Effector memory CD4-positive, alpha-beta T cell (primary cell): ENCODE data around the gene CD300LB.
"Not testable (repeated sequence)": the region's sequence is repeated elsewhere in the genome, so short reads cannot be mapped to it uniquely, and the experiment has no call there.

Experiments
- DNase-seq, 3 donors: peaks; one replicate each; pipeline ENCODE4 v3.0.0-alpha.2; 2020
- H3K27ac ChIP-seq: 2 replicates; pipeline ENCODE4 v1.7.0; 2013; ENCODE audit warnings: mild to moderate bottlenecking, low read length, moderate library complexity; ENCODE audit not compliant: insufficient read depth, poor library complexity, severe bottlenecking
- H3K27me3 ChIP-seq: replicated peaks from 2 replicates; pipeline ENCODE4 v1.7.0; 2013; ENCODE audit warnings: mild to moderate bottlenecking, low read length; ENCODE audit not compliant: insufficient read depth, control insufficient read depth, poor library complexity, severe bottlenecking
- H3K36me3 ChIP-seq: 2 replicates; pipeline ENCODE4 v1.7.0; 2013; ENCODE audit warnings: mild to moderate bottlenecking, low read length, moderate library complexity; ENCODE audit not compliant: control insufficient read depth, insufficient read depth
- H3K4me1 ChIP-seq: 2 replicates; pipeline ENCODE4 v1.7.0; 2013; ENCODE audit warnings: low read length, mild to moderate bottlenecking; ENCODE audit not compliant: control insufficient read depth, insufficient read depth, poor library complexity, severe bottlenecking
- H3K4me3 ChIP-seq: 2 replicates; pipeline ENCODE4 v1.7.0; 2013; ENCODE audit warnings: low read length, low read depth, mild to moderate bottlenecking; ENCODE audit not compliant: insufficient read depth, poor library complexity, severe bottlenecking
- H3K9me3 ChIP-seq: 2 replicates; pipeline ENCODE4 v1.7.0; 2013; ENCODE audit warnings: mild to moderate bottlenecking, low read length, moderate library complexity; ENCODE audit not compliant: control insufficient read depth
- total RNA-seq, 3 donors: gene quantifications; one replicate each; lab custom pipeline; 2026; lab: John Stamatoyannopoulos, UW

CD300LB gene
- total RNA-seq = 0 to 0.19 (median 0.17) reads per million in 3 donors

DNA sequence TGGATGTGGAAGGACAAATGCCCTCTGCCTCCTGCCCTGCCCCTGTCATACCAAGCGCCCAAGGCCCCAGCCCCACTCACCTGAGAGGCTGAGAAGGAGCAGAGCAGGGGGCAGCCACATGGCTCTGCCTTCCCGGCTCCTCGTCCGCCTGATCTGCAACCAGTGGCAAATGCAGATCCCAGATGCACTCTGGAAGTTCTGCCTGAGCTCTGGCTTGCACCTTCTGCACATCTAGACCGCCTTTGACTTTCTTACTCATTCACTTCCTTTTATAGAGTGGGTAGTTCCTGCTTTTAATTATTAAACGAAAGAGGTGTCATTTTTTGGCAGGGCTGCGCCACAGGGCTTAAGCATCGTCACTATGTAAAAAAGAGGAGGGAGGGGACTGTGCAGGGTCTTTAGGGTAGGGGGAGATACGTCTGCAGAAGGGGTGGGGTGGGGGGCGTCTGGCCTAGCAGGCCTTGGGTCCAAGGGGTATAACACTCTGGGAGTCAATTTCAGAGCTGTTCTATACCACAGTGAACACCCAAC, at the start of gene CD300LB:
Gene CD300LB (minus strand): TSS at position 245 of the 531 bp plus-strand sequence. CDS start 125 bp downstream, at position 120.
- no peaks in the 10 kb centered on the region for H3K4me1 ChIP-seq
- no peak for DNase-seq
- no peak within 1 kb of the TSS for H3K27ac ChIP-seq
- H3K36me3 ChIP-seq = no peaks in the 10 kb centered on the region
- H3K27me3 ChIP-seq = peaks cover 18% of the 10 kb centered on the region
- H3K4me3 ChIP-seq = no peak within 1 kb of the TSS
- no peaks in the 10 kb centered on the region for H3K9me3 ChIP-seq

DNA sequence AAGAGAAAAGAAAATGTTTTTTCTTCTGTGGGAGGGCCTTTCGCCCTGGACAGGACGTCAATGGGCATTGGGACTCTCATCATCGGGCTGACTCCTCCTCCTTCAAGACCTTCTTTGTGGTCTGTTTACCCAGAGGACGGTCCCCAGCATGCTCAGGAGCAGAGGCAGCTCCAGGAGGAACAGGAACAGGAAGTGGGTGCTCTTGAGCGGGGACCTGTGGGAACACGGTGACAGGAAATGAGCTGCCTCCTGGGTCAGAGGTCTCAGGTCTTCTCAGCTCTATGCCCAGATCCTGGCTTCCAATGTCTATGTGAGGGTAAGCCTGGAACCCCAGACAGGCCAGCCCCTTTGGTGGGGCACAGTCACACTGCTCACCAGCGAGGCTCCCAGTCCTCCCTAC, 48.6 kb upstream of the CD300LB start:
- H3K4me1 ChIP-seq = peaks cover 6% of the 10 kb centered on the region
- H3K27me3 ChIP-seq = no peaks in the 10 kb centered on the region
- no peaks in the 10 kb centered on the region for H3K36me3 ChIP-seq
- no peak for DNase-seq
- no peak overlapping the region for H3K27ac ChIP-seq
- H3K4me3 ChIP-seq = no peak overlapping the region
- H3K9me3 ChIP-seq = no peaks in the 10 kb centered on the region

DNA sequence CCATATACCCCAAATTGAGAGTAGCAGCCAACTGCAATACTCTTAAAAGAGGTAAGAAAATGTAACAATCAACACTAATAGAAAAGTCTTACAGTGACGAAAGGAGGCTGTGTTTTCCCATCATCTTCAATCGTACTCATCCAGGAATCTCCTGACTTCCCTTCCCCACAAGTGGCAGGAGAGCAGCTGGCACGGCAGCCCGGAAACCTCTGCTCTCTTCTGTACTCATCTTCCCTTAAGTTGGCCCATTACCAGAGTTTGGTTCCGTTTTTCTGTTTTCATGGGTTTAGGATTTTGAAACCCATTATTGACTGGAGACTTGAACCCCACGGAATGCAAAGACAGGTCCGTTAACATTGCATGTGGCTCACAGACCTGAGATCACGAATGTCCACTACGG, 47.7 kb upstream of the CD300LB start:
- Histone ChIP-seq H3K27me3 (no peaks in the 10 kb centered on the region), H3K36me3 (no peaks in the 10 kb centered on the region), H3K4me1 (peaks cover 6% of the 10 kb centered on the region), H3K4me3 (no peak overlapping the region), H3K27ac (no peak overlapping the region), H3K9me3 (no peaks in the 10 kb centered on the region)
- no peak for DNase-seq

DNA sequence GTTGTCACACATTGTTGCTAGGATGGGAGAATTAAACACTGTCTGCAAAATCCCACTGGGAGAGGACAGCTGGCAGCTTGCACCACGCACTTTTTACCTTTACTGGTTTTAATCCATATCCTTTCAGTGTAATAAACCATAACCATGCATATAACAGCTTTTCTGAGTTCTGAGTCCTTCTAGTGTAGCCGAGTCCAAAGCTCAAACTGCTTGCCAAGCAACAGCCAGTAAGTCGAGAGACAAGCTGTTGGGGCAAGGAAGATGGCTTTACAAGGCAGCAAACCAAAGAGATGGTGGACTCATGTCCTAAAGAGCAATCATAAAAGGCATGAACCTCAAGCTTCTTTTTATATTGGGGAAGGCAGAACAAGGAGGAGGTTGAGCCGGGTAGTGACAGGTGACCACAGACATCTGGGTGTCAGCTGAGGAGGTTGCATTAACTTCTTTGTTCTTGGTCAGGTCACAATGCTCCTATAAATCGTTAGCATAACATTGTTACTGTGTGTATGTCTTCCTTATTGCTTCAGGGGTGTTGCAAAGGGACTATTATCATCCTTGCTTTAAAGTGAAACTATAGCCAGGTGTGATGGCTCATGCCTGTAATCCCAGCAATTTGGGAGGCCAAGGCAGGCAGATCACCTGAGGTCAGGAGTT, 43.3 kb upstream of the CD300LB start:
- Histone ChIP-seq H3K27ac (no peak overlapping the region), H3K27me3 (no peaks in the 10 kb centered on the region), H3K4me1 (peaks cover 1% of the 10 kb centered on the region), H3K4me3 (no peak overlapping the region), H3K9me3 (no peaks in the 10 kb centered on the region), H3K36me3 (no peaks in the 10 kb centered on the region)
- no peak for DNase-seq

DNA sequence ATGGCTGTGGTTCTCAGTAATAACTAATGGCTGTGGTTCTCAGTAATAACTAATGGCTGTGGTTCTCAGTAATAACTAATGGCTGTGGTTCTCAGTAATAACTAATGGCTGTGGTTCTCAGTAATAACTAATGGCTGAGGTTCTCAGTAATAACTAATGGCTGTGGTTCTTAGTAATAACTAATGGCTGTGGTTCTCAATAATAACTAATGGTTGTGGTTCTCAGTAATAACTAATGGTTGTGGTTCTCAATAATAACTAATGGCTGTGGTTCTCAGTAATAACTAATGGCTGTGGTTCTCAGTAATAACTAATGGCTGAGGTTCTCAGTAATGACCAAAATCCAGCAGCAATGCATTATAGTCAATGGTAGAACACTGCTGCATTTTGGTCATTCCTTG, 42.4 kb upstream of the CD300LB start:
- DNase-seq, H3K4me3 ChIP-seq, H3K9me3 ChIP-seq, H3K27me3 ChIP-seq, H3K4me1 ChIP-seq, H3K27ac ChIP-seq, H3K36me3 ChIP-seq: not testable (repeated sequence)

DNA sequence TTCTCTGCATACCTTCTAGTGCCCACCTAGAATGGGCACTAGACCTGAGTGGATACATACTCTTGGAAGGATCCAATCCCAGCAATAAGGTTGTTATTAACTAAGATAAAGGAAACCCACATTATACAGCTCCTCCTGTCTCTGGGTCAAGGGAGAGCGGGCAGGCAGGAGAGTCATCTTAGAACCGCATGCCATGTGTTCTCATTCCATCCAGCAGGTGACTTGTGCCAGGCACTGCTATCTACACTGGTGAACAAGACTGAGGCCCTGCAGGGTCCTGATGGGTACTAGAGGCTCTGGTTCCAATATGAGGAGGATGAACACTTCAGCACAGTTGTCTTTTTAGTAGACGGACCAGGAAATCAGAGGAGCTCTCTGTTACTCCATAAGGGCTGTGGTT, 41.9 kb upstream of the CD300LB start:
- DNase-seq = no peak
- H3K9me3 ChIP-seq = no peaks in the 10 kb centered on the region
- no peaks in the 10 kb centered on the region for H3K36me3 ChIP-seq
- H3K4me3 ChIP-seq = no peak overlapping the region
- no peaks in the 10 kb centered on the region for H3K27me3 ChIP-seq
- no peak overlapping the region for H3K27ac ChIP-seq
- no peaks in the 10 kb centered on the region for H3K4me1 ChIP-seq

DNA sequence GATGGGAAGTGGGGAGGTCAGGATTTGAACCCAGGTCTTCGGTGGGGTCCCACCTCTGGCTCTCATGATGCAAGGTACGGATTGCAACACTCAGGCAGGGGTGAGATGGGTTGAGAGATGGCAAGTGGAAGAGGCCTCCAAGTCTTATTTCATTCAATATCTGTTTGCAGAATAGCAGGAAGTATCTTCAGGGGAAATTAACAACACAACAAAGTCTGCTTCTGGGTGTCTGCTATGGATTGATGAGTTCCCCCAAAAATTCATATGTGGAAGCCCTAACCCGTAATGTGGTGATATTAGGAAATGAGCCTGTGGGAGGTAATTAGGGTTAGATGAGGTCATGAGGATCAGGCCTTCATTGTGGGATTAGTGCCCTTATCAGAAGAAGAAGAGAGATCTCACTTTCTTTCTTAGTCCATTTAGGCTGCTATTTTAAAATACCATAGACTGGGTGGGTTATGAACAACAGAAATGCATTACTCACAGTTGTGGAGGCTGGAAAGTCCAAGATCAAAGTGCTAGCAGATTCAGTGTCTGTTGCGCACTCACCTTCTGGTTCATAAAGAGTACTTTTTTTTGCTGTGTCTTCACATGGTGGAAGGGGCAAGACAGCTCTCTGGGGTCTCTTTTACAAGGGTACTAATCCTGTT, 40.5 kb upstream of the CD300LB start:
- Histone ChIP-seq H3K27ac (no peak overlapping the region), H3K4me3 (no peak overlapping the region), H3K9me3 (no peaks in the 10 kb centered on the region), H3K36me3 (no peaks in the 10 kb centered on the region), H3K4me1 (no peaks in the 10 kb centered on the region), H3K27me3 (no peaks in the 10 kb centered on the region)
- DNase-seq = no peak

DNA sequence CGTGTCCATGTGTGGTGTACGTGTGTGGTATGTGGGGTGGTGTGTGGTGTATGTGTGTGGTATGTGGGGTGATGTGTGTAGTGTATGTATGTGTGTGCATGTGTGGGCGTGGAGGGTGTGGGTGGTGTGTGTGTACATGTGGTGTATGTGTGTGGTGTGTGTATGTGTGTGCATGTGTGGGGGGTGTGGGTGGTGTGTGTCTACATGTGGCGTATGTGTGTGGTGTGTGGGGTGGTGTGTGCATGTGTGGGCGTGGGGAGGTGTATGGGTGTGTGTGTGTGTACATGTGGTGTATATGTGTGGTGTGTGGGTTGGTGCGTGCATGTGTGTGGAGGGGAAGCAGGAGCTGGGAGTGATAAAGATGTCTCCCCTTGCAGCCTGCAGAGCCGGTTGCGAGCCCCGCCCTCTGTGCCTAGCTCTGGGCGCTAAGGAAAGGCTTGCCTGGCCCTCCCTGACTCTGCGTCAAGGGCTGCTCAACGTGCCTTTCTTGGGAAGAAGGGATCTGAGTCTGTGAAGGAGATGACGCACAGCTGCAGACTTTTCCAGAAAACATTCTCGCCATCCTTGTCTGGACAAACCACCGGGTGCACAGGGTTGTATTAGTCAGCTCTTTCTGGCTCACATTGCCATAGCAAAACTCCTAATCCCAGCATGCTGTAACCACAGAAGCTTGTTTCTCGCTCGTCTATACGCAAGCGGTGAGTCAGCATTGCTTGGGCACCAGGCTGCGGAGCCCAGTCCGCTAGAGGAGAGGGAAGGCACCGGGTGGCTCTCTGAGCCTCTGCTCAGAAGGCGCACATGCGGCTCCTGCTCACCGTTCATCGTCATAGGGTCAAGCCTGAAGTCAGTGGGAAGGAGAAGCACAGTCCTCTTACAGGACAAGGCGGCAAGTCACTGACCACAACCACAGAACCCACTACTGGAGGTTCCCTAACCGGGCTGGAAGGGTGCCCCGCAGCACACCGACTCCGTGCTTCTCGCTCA, 38.0 kb upstream of the CD300LB start:
- H3K4me1 ChIP-seq = no peaks in the 10 kb centered on the region
- no peaks in the 10 kb centered on the region for H3K9me3 ChIP-seq
- no peak overlapping the region for H3K27ac ChIP-seq
- DNase-seq = no peak
- H3K27me3 ChIP-seq = no peaks in the 10 kb centered on the region
- H3K36me3 ChIP-seq = no peaks in the 10 kb centered on the region
- H3K4me3 ChIP-seq = no peak overlapping the region

DNA sequence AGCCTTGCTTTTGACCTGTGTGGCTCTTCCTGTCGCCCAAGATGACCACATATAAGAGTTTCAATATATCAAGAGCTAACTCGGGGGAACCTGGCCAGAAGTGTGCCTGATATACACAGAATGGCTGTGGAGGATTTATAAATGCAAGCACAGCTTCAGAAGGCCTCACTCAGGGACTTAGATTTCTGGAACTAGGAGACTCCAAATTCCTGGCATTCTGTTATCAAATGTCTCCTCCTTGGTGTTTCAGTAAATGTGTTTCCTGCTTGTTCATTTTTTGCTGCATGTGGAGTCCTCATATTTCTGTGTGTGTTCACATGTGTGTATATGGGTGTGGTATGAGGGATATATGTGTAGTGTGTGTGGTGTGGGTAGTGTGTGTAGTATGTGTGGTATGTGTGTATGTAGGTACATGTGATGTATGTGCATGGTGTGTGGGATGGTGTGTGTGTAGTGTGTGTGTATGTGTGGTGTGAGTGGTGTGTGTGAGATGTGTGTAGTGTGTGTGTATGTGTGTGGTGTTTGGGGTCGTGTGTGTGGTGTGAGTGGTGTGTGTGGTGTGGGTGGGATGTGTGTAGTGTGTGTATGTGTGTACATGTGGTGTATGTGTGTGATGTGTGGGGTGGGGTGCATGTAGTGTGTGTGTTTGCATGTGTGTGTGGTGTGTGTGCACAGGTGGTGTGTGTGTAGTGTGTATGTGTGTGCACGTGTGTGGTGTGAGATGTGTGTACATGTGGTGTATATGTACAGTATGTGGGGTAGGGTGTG, 37.0 kb upstream of the CD300LB start:
- no peak for DNase-seq
- no peaks in the 10 kb centered on the region for H3K36me3 ChIP-seq
- H3K9me3 ChIP-seq = no peaks in the 10 kb centered on the region
- no peak overlapping the region for H3K4me3 ChIP-seq
- H3K4me1 ChIP-seq = no peaks in the 10 kb centered on the region
- no peak overlapping the region for H3K27ac ChIP-seq
- peaks cover 4% of the 10 kb centered on the region for H3K27me3 ChIP-seq
